Common myeloid progenitor, CD34-positive (primary cell): ENCODE results near the gene ENOPH1.
A peak's percentile ranks its signal among the peaks of the same experiment; 100 is the strongest.
"Not testable (repeated sequence)": the region's sequence is repeated elsewhere in the genome, so short reads cannot be mapped to it uniquely, and the experiment has no call there.

Source experiments
- CTCF ChIA-PET: fragments of 350-600 bp; sonication (Branson Sonifier 250); formaldehyde crosslinking; loops from one replicate; lab custom pipeline; 2021; ENCODE audit warnings: antibody characterized with exemption; lab: Charles Lee
- POLR2A ChIA-PET: fragments of 350-600 bp; sonication (Branson Sonifier 250); formaldehyde crosslinking; loops from one replicate; lab custom pipeline; 2021; ENCODE audit warnings: antibody characterized with exemption; lab: Charles Lee
- DNase-seq, 3 donors: peaks; one replicate each; pipeline versions ENCODE4 v3.0.0 to v3.0.0-alpha.2; 2013
- H3K27ac ChIP-seq, 2 experiments: 1 replicate in 1 of 2; 2 replicates in 1 of 2; pipeline ENCODE4 v1.7.0; 2013; ENCODE audit warnings: inconsistent platforms in 2 of 2, low read length in 2 of 2, mild to moderate bottlenecking in 2 of 2, low read depth in 1 of 2, moderate library complexity in 1 of 2; ENCODE audit not compliant: severe bottlenecking in 2 of 2, insufficient read depth in 1 of 2, poor library complexity in 1 of 2
- H3K27me3 ChIP-seq, 5 experiments: replicated peaks in 2 of 5; 1 replicate in 3 of 5; 2 replicates in 2 of 5; pipeline versions ENCODE4 v1.6.1 to v1.7.0; 2013; ENCODE audit warnings: low read length in 4 of 5, mild to moderate bottlenecking in 2 of 5, moderate library complexity in 2 of 5, inconsistent platforms in 1 of 5; ENCODE audit not compliant: insufficient read depth in 5 of 5, control insufficient read depth in 4 of 5
- H3K36me3 ChIP-seq, 4 experiments: 1 replicate in 2 of 4; 2 replicates in 2 of 4; pipeline versions ENCODE4 v1.6.1 to v1.7.0; 2013; ENCODE audit warnings: low read length in 3 of 4, control low read depth in 1 of 4, mild to moderate bottlenecking in 1 of 4; ENCODE audit not compliant: control insufficient read depth in 4 of 4, insufficient read depth in 4 of 4
- H3K4me1 ChIP-seq, 4 experiments: 1 replicate in 3 of 4; 2 replicates in 1 of 4; pipeline versions ENCODE4 v1.6.1 to v1.7.1; 2013; ENCODE audit warnings: low read length in 3 of 4, mild to moderate bottlenecking in 3 of 4, control low read depth in 1 of 4, inconsistent platforms in 1 of 4, moderate library complexity in 1 of 4; ENCODE audit not compliant: control insufficient read depth in 4 of 4, insufficient read depth in 4 of 4; ENCODE audit errors: control extremely low read depth in 1 of 4
- H3K4me3 ChIP-seq, 7 experiments: 1 replicate in 4 of 7; 2 replicates in 3 of 7; pipeline versions ENCODE4 v1.5.1 to v1.7.0; 2013; ENCODE audit warnings: mild to moderate bottlenecking in 7 of 7, low read length in 6 of 7, moderate library complexity in 6 of 7, inconsistent platforms in 2 of 7, low read depth in 2 of 7, control low read depth in 1 of 7; ENCODE audit not compliant: insufficient read depth in 4 of 7, control insufficient read depth in 1 of 7; ENCODE audit errors: extremely low read depth in 1 of 7
- H3K9me3 ChIP-seq, 5 experiments: 1 replicate in 4 of 5; 2 replicates in 1 of 5; pipeline versions ENCODE4 v1.6.1 to v1.7.1; 2013; ENCODE audit warnings: low read length in 4 of 5, mild to moderate bottlenecking in 2 of 5, inconsistent platforms in 1 of 5, low read depth in 1 of 5, moderate library complexity in 1 of 5; ENCODE audit not compliant: control insufficient read depth in 4 of 5, insufficient read depth in 2 of 5; ENCODE audit errors: control extremely low read depth in 1 of 5
- WGBS: methylation state at CpG from one replicate; pipeline ENCODE4 v1.1.5; 2013; ENCODE audit not compliant: insufficient coverage; 5-methylcytosine and 5-hydroxymethylcytosine counted together

ENOPH1 gene

GRCh38 chr4:82462415-82462831 lies 32.0 kb downstream of the ENOPH1 start:
- H3K9me3 ChIP-seq: no peaks in the 10 kb centered on the region
- ChIA-PET POLR2A (interaction anchor here (0.6 kb wide), 1 partner anchor 320 kb away, joined by 3 read pairs; no protein-coding TSS in a partner anchor), CTCF (interaction anchor here (0.7 to 1.6 kb wide), 7 partner anchors 9 to 365 kb away, joined by 3 to 6 read pairs (median 4); no protein-coding TSS in a partner anchor)
- no peaks in the 10 kb centered on the region for H3K4me1 ChIP-seq
- peak; percentile 80 to 93 (median 87) for DNase-seq
- no peaks in the 10 kb centered on the region for H3K27me3 ChIP-seq
- peaks cover 4 to 46% (median 30%) of the 10 kb centered on the region in 4 experiments for H3K36me3 ChIP-seq
- no peak overlapping the region for H3K4me3 ChIP-seq
- WGBS: 51% methylated on average over 2 of the region's 7 CpGs
- H3K27ac ChIP-seq: no peak overlapping the region

GRCh38 chr4:82463221-82463620 lies 32.8 kb downstream of the ENOPH1 start:
- peaks cover 4 to 43% (median 26%) of the 10 kb centered on the region in 4 experiments for H3K36me3 ChIP-seq
- WGBS: no CpG with 5 or more reads among the region's 1 CpG
- H3K4me3 ChIP-seq: no peak overlapping the region
- no peak overlapping the region for H3K27ac ChIP-seq
- no peak for DNase-seq
- CTCF ChIA-PET: interaction anchor here (0.9 to 1.6 kb wide), 3 partner anchors 8 to 276 kb away, joined by 4 to 8 read pairs (median 5); no protein-coding TSS in a partner anchor
- H3K27me3 ChIP-seq: no peaks in the 10 kb centered on the region
- H3K4me1 ChIP-seq: no peaks in the 10 kb centered on the region
- POLR2A ChIA-PET: no interaction called here
- H3K9me3 ChIP-seq: peaks cover 0 to 5% (median 0%) of the 10 kb centered on the region in 5 experiments

GRCh38 chr4:82467471-82467870 lies 37.1 kb downstream of the ENOPH1 start:
- Histone ChIP-seq H3K4me1 (no peaks in the 10 kb centered on the region), H3K9me3 (peaks cover 0 to 9% (median 0%) of the 10 kb centered on the region in 5 experiments), H3K27ac (no peak overlapping the region), H3K27me3 (no peaks in the 10 kb centered on the region), H3K4me3 (no peak overlapping the region), H3K36me3 (peaks cover 0 to 25% (median 5%) of the 10 kb centered on the region in 4 experiments)
- DNase-seq: no peak
- 86% methylated on average over 3 of the region's 3 CpGs for WGBS
- POLR2A ChIA-PET: no interaction called here
- CTCF ChIA-PET: interaction anchor here (0.6 kb wide), 1 partner anchor 709 kb away, joined by 5 read pairs; no protein-coding TSS in a partner anchor

GRCh38 chr4:82469791-82470345 lies 39.5 kb downstream of the ENOPH1 start:
- Histone ChIP-seq H3K4me3 (no peak overlapping the region), H3K27me3 (no peaks in the 10 kb centered on the region), H3K4me1 (no peaks in the 10 kb centered on the region), H3K27ac (no peak overlapping the region), H3K9me3 (peaks cover 0 to 9% (median 0%) of the 10 kb centered on the region in 5 experiments), H3K36me3 (peaks cover 0 to 12% (median 3%) of the 10 kb centered on the region in 4 experiments)
- WGBS: 83% methylated on average over 2 of the region's 2 CpGs
- ChIA-PET CTCF (interaction anchor here (2.2 kb wide), 1 partner anchor 269 kb away, joined by 6 read pairs; no protein-coding TSS in a partner anchor), POLR2A (no interaction called here)
- no peak for DNase-seq

DNA sequence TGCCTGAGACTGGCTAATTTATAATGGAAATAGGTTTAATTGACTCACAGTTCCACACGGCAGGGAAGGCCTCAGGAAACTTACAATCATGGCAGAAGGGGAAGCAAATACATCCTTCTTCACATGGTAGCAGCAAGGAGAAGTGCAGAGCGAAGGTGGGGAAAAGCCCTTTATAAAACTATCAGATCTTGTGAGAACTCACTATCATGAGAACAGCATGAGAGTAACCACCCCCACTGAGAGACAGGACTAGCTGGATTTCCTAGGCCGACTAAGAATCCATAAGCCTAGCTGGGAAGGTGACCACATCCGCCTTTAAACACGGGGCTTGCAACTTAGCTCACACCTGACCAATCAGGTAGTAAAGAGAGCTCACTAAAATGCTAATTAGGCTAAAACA lies 42.7 kb downstream of the ENOPH1 start:
- DNase-seq, H3K36me3 ChIP-seq, H3K9me3 ChIP-seq, H3K27me3 ChIP-seq, H3K27ac ChIP-seq, CTCF ChIA-PET, H3K4me1 ChIP-seq, H3K4me3 ChIP-seq, POLR2A ChIA-PET: not testable (repeated sequence)
- WGBS: no CpG with 5 or more reads among the region's 5 CpGs

DNA sequence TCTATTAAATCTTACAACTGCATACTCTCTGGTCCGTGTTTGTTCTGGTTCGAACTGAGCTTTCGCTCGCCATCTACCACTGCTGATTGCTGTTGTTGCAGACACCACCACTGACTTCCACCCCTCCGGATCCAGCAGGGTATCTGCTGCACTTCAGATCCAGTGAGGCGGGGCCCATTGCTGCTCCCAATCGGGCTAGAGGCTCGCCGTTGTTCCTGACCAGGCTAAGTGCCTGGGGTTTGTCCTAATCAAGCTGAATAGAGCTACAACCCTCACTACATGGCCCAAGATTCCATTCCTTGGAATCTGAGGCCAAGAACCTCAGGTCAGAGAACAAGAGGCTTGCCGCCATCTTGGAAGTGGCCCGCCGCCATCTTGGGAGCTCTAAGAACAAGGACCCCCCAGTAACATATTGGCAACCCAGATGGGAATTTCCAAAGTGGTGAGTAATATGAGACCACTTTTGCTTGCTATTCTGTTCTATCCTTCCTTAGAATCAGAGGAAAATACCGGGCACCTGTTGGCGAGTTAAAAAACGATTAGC lies 43.3 kb downstream of the ENOPH1 start:
- Histone ChIP-seq H3K4me3 (no peak overlapping the region), H3K4me1 (no peaks in the 10 kb centered on the region), H3K36me3 (peaks cover 0 to 6% (median 0%) of the 10 kb centered on the region in 4 experiments), H3K27me3 (no peaks in the 10 kb centered on the region), H3K27ac (no peak overlapping the region), H3K9me3 (no peaks in the 10 kb centered on the region)
- CTCF ChIA-PET: no interaction called here
- 98% methylated on average over 14 of the region's 15 CpGs for WGBS
- POLR2A ChIA-PET: no interaction called here
- DNase-seq: no peak

DNA sequence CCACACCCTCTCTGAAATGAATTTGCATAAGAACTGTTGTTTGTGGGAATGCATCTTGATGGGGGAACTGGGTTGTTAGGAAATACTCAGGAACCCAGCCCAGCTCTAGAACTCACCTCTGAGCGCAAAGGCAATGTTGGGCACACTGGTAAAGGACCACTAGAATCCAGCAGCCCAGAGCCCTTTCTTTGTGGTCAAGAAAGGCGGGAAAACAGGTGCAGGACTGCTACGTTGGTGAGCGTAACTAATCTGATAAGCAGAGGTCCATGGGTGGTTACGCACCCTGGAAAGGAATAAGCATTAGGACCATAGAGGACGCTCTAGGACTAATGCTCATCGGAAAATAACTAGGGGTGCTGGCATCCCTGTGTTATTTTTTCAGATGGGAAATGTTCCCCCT lies 45.5 kb downstream of the ENOPH1 start:
- H3K4me3 ChIP-seq, H3K27ac ChIP-seq, CTCF ChIA-PET, DNase-seq, POLR2A ChIA-PET, H3K27me3 ChIP-seq, H3K4me1 ChIP-seq, H3K36me3 ChIP-seq, H3K9me3 ChIP-seq: not testable (repeated sequence)
- WGBS: 93% methylated on average over 5 of the region's 7 CpGs
